IMR-90 (cell line): ENCODE data around the gene TMEM248. TPM values are rescaled to one million over a fixed set of nuclear protein-coding genes. Genes with fewer than 3 reads are reported as not detected.

Experiments
- ATAC-seq: fragments of 200-7000 bp; cut with Tn5 transposase; 2 replicates; pipeline ENCODE4 v1.9.1; 2020; ENCODE audit warnings: low read depth, mild to moderate bottlenecking, moderate library complexity
- BruUV-seq: library from RNA; stranded (reverse); fragments of 400-500 nt; replicated peaks from 2 replicates; lab custom pipeline; 2021; lab: Mats Ljungman, UMichigan
- CTCF ChIA-PET: fragments of 300-600 bp; formaldehyde crosslinking; extraction: SDS; loops from one replicate; lab custom pipeline; 2021; ENCODE audit warnings: antibody characterized with exemption; lab: Yijun Ruan, JAX
- POLR2A ChIA-PET: fragments of 300-600 bp; sonication (Branson Sonifier 250); formaldehyde crosslinking; loops from one replicate; lab custom pipeline; 2022; ENCODE audit warnings: antibody characterized with exemption; ENCODE audit not compliant: unreplicated experiment; lab: Charles Lee
- DNase-seq: peaks from one replicate; pipeline ENCODE4 v3.0.0; 2013
- H2AFZ ChIP-seq: replicated peaks from 2 replicates; pipeline ENCODE3; 2013; ENCODE audit warnings: low read length, mild to moderate bottlenecking; ENCODE audit not compliant: poor library complexity
- H2AK5ac ChIP-seq: 2 replicates; pipeline ENCODE4 v1.6.1; 2013; ENCODE audit warnings: low read depth, low read length, inconsistent platforms
- H2AK9ac ChIP-seq: replicated peaks from 2 replicates; pipeline ENCODE3; 2013; ENCODE audit warnings: mild to moderate bottlenecking, low read depth, low read length, moderate library complexity; ENCODE audit not compliant: poor library complexity
- H2BK120ac ChIP-seq: 2 replicates; pipeline ENCODE4 v1.6.1; 2013; ENCODE audit warnings: low read depth, low read length, inconsistent platforms
- H2BK15ac ChIP-seq: 3 replicates; pipeline ENCODE4 v1.6.1; 2013; ENCODE audit warnings: low read depth, low read length, inconsistent platforms
- H2BK20ac ChIP-seq: 2 replicates; pipeline ENCODE4 v1.6.1; 2013; ENCODE audit warnings: low read depth, mild to moderate bottlenecking, inconsistent platforms, low read length, moderate library complexity
- H2BK5ac ChIP-seq: 2 replicates; pipeline ENCODE4 v1.6.1; 2013; ENCODE audit warnings: mild to moderate bottlenecking, low read depth, low read length, inconsistent platforms; ENCODE audit not compliant: poor library complexity, severe bottlenecking
- H3K14ac ChIP-seq: replicated peaks from 2 replicates; pipeline ENCODE4 v1.6.1; 2013; ENCODE audit warnings: low read depth, low read length, inconsistent platforms
- H3K18ac ChIP-seq: 2 replicates; pipeline ENCODE4 v1.6.1; 2013; ENCODE audit warnings: low read depth, low read length, control low read depth
- H3K23ac ChIP-seq: 2 replicates; pipeline ENCODE4 v1.6.1; 2013; ENCODE audit warnings: low read depth, low read length, inconsistent platforms
- H3K27ac ChIP-seq: 2 replicates; pipeline ENCODE4 v1.5.1; 2013; ENCODE audit warnings: mild to moderate bottlenecking, control low read depth, low read length; ENCODE audit not compliant: insufficient read depth
- H3K27me3 ChIP-seq: 2 replicates; pipeline ENCODE4 v1.6.1; 2013; ENCODE audit warnings: low read length; ENCODE audit not compliant: control insufficient read depth, insufficient read depth
- H3K36me3 ChIP-seq: 2 replicates; pipeline ENCODE4 v1.6.1; 2013; ENCODE audit warnings: low read length, mixed read lengths; ENCODE audit not compliant: control insufficient read depth, insufficient read depth
- H3K4ac ChIP-seq: 2 replicates; pipeline ENCODE4 v1.6.1; 2013; ENCODE audit warnings: low read depth, low read length, inconsistent platforms
- H3K4me1 ChIP-seq: 2 replicates; pipeline ENCODE4 v1.6.1; 2013; ENCODE audit warnings: low read length, mixed read lengths; ENCODE audit not compliant: control insufficient read depth, insufficient read depth
- H3K4me2 ChIP-seq: 2 replicates; pipeline ENCODE4 v1.6.1; 2013; ENCODE audit warnings: low read depth, mild to moderate bottlenecking, control low read depth, low read length, moderate library complexity
- H3K4me3 ChIP-seq: 2 replicates; pipeline ENCODE4 v1.5.1; 2013; ENCODE audit warnings: low read depth, mild to moderate bottlenecking, control low read depth, low read length, moderate library complexity; ENCODE audit not compliant: insufficient read depth
- H3K56ac ChIP-seq: 2 replicates; pipeline ENCODE4 v1.6.1; 2013; ENCODE audit warnings: low read length, inconsistent platforms; ENCODE audit not compliant: insufficient read depth; ENCODE audit errors: extremely low read depth
- H3K79me1 ChIP-seq, 2 experiments: 2 replicates each; pipeline ENCODE4 v1.6.1; 2013; ENCODE audit warnings: low read length in 2 of 2, inconsistent platforms in 1 of 2, low read depth in 1 of 2
- H3K9ac ChIP-seq: 2 replicates; pipeline ENCODE4 v1.6.1; 2013; ENCODE audit warnings: low read depth, low read length, control low read depth
- H3K9me1 ChIP-seq: 2 replicates; pipeline ENCODE4 v1.6.1; 2013; ENCODE audit warnings: low read length, inconsistent platforms; ENCODE audit not compliant: insufficient read depth
- H3K9me3 ChIP-seq: 2 replicates; pipeline ENCODE4 v1.6.1; 2013; ENCODE audit warnings: low read length; ENCODE audit not compliant: control insufficient read depth, insufficient read depth
- H4K20me1 ChIP-seq: 2 replicates; pipeline ENCODE4 v1.6.1; 2013; ENCODE audit warnings: low read length, inconsistent platforms; ENCODE audit not compliant: insufficient read depth
- H4K5ac ChIP-seq: 2 replicates; pipeline ENCODE4 v1.6.1; 2013; ENCODE audit warnings: mild to moderate bottlenecking, low read depth, low read length, control low read depth
- H4K8ac ChIP-seq, 2 experiments: 2 replicates each; pipeline ENCODE4 v1.6.1; 2013; ENCODE audit warnings: low read depth in 2 of 2, low read length in 2 of 2, control low read depth in 1 of 2, inconsistent platforms in 1 of 2
- H4K91ac ChIP-seq: 2 replicates; pipeline ENCODE4 v1.6.1; 2013; ENCODE audit warnings: low read depth, low read length, inconsistent platforms; ENCODE audit not compliant: insufficient read depth
- BHLHE40 ChIP-seq: fragments of 150-350 bp; IDR thresholded peaks from 2 replicates; pipeline ENCODE4 v1.6.1; 2016; ENCODE audit warnings: mild to moderate bottlenecking, low read depth, low read length
- CEBPB ChIP-seq: IDR thresholded peaks from 2 replicates; pipeline ENCODE4 v1.6.1; 2012; ENCODE audit warnings: low read depth, low read length, improper control_type of control experiment
- CHD1 ChIP-seq: IDR thresholded peaks from 2 replicates; pipeline ENCODE4 v1.6.1; 2012; ENCODE audit warnings: low read depth, low read length, improper control_type of control experiment
- CTCF ChIP-seq: conservative IDR thresholded peaks from 2 replicates; pipeline ENCODE4 v1.5.1; 2012; ENCODE audit warnings: mild to moderate bottlenecking, low read depth, low read length, improper control_type of control experiment
- ELK1 ChIP-seq: fragments of 150-350 bp; IDR thresholded peaks from 2 replicates; pipeline ENCODE4 v1.6.1; 2016; ENCODE audit warnings: low read depth, mild to moderate bottlenecking, low read length, moderate library complexity, borderline replicate concordance
- FOS ChIP-seq: fragments of 150-350 bp; IDR thresholded peaks from 2 replicates; pipeline ENCODE4 v1.6.1; 2016; ENCODE audit warnings: low read depth, low read length
- MAFK ChIP-seq: IDR thresholded peaks from 2 replicates; pipeline ENCODE4 v1.6.1; 2012; ENCODE audit warnings: low read depth, low read length, improper control_type of control experiment
- MAZ ChIP-seq: IDR thresholded peaks from 2 replicates; pipeline ENCODE4 v1.6.1; 2012; ENCODE audit warnings: low read depth, mild to moderate bottlenecking, low read length, improper control_type of control experiment, moderate library complexity, borderline replicate concordance
- MXI1 ChIP-seq: IDR thresholded peaks from 2 replicates; pipeline ENCODE4 v1.6.1; 2012; ENCODE audit warnings: low read depth, mild to moderate bottlenecking, low read length, moderate library complexity, borderline replicate concordance
- NFE2L2 ChIP-seq: fragments of 150-350 bp; IDR thresholded peaks from 2 replicates; pipeline ENCODE4 v1.6.1; 2016; ENCODE audit warnings: low read depth, mild to moderate bottlenecking, low read length
- POLR2A ChIP-seq: IDR thresholded peaks from 2 replicates; pipeline ENCODE4 v1.6.1; 2012; ENCODE audit warnings: mild to moderate bottlenecking, low read depth, low read length
- RAD21 ChIP-seq: IDR thresholded peaks from 2 replicates; pipeline ENCODE4 v1.6.1; 2012; ENCODE audit warnings: low read length, improper control_type of control experiment
- RCOR1 ChIP-seq: IDR thresholded peaks from 2 replicates; pipeline ENCODE4 v1.6.1; 2012; ENCODE audit warnings: mild to moderate bottlenecking, low read length, improper control_type of control experiment; ENCODE audit not compliant: insufficient replicate concordance
- RFX5 ChIP-seq: IDR thresholded peaks from 2 replicates; pipeline ENCODE4 v1.8.0; 2012; ENCODE audit warnings: low read depth, mild to moderate bottlenecking, low read length, moderate library complexity
- SMC3 ChIP-seq: fragments of 150-350 bp; IDR thresholded peaks from 2 replicates; pipeline ENCODE4 v1.6.1; 2016; ENCODE audit warnings: low read depth, mild to moderate bottlenecking, antibody characterized with exemption, low read length, moderate library complexity
- USF2 ChIP-seq: fragments of 150-350 bp; IDR thresholded peaks from 2 replicates; pipeline ENCODE4 v1.6.1; 2017; ENCODE audit warnings: mild to moderate bottlenecking, antibody characterized with exemption, low read length, low read depth
- WGBS, 2 experiments: methylation state at CpG; one replicate each; pipeline versions ENCODE4 v1.1.5 to v1.1.7; 2013; ENCODE audit warnings: missing lambda C conversion rate in 2 of 2; ENCODE audit not compliant: insufficient read length in 1 of 2; ENCODE audit errors: extremely low coverage in 2 of 2; 5-methylcytosine and 5-hydroxymethylcytosine counted together
- dilution Hi-C: fragments of 300-500 bp; cut with HindIII; formaldehyde crosslinking; loops from one replicate; pipeline ENCODE4 v1.14.3; 2018; ENCODE audit warnings: low sequenced_read_pairs; ENCODE audit not compliant: unreplicated experiment
- in situ Hi-C: fragments of 300-500 bp; cut with MboI; formaldehyde crosslinking; loops from 3 replicates; pipeline ENCODE4 v1.14.3; 2019; ENCODE audit warnings: low sequenced_read_pairs, inconsistent platforms, mixed read lengths
- intact Hi-C: fragments of 100-400 bp; cut with micrococcal nuclease; formaldehyde crosslinking; loops from 2 replicates; pipeline ENCODE4 v1.10.0; 2022
- polyA plus RNA-seq, 3 experiments: library from polyadenylated mRNA; depleted of rRNA; stranded (reverse); fragments of >200 nt; gene quantifications; 2 replicates each; pipeline ENCODE4 v1.2.3, GENCODE V29; 2012; ENCODE audit warnings: low replicate concordance in 1 of 3
- total RNA-seq: library from RNA; depleted of rRNA; stranded (reverse); fragments of >200 nt; gene quantifications from 2 replicates; pipeline ENCODE4 v1.2.3, GENCODE V29; 2012

The TMEM248 gene
- total and polyA plus RNA-seq, 2 of the 4 experiments (the other 2 are of a cell fraction) = 103 to 175 TPM

GRCh38 chr7:66946545-66946944 is 25.5 kb downstream of the TMEM248 start:
- no peak overlapping the region for H2BK20ac ChIP-seq
- intact Hi-C loops (no loop called here), dilution Hi-C loops (no loop called here), in situ Hi-C loops (no loop called here)
- no peak for DNase-seq
- no peak overlapping the region for H3K56ac ChIP-seq
- no peak overlapping the region for H3K4ac ChIP-seq
- H3K18ac ChIP-seq = no peak overlapping the region
- TF ChIP-seq MAFK = no peak
- no peak for TF ChIP-seq SMC3
- no peak for TF ChIP-seq CEBPB
- no peak for TF ChIP-seq CTCF
- TF ChIP-seq FOS = no peak
- no peak for TF ChIP-seq RAD21
- no peak for TF ChIP-seq RCOR1
- TF ChIP-seq ELK1 = no peak
- no peak for TF ChIP-seq MXI1
- no peak for TF ChIP-seq RFX5
- no peak for TF ChIP-seq BHLHE40
- no peak for TF ChIP-seq MAZ
- no peak for TF ChIP-seq POLR2A
- TF ChIP-seq CHD1 = no peak
- TF ChIP-seq NFE2L2 = no peak
- TF ChIP-seq USF2 = no peak
- no peaks in the 10 kb centered on the region for H3K4me1 ChIP-seq
- H3K9me1 ChIP-seq = no peaks in the 10 kb centered on the region
- H3K4me2 ChIP-seq = no peak overlapping the region
- no peak overlapping the region for H2AFZ ChIP-seq
- H3K4me3 ChIP-seq = no peak overlapping the region
- H3K9me3 ChIP-seq = no peaks in the 10 kb centered on the region
- peaks cover 28 to 40% of the 10 kb centered on the region in 2 experiments for H3K79me1 ChIP-seq
- no peak overlapping the region for H4K91ac ChIP-seq
- H3K9ac ChIP-seq = no peak overlapping the region
- H3K27ac ChIP-seq = no peak overlapping the region
- peaks cover 6% of the 10 kb centered on the region; the same call in 1 of the 2 replicates for H4K20me1 ChIP-seq
- no peak overlapping the region for H2BK120ac ChIP-seq
- H2AK5ac ChIP-seq = no peak overlapping the region
- H3K14ac ChIP-seq = no peak overlapping the region
- no CpG with 5 or more reads among the region's 2 CpGs for WGBS, 2 experiments
- peaks cover 50% of the 10 kb centered on the region for H3K36me3 ChIP-seq
- no peak for ATAC-seq
- no peak overlapping the region for H4K8ac ChIP-seq
- POLR2A ChIA-PET = no interaction called here
- H2BK5ac ChIP-seq = no peak overlapping the region
- H2BK15ac ChIP-seq = no peak overlapping the region
- no peak overlapping the region for H2AK9ac ChIP-seq
- H4K5ac ChIP-seq = no peak overlapping the region
- H3K23ac ChIP-seq = no peak overlapping the region
- no peaks in the 10 kb centered on the region for H3K27me3 ChIP-seq
- CTCF ChIA-PET = no interaction called here
- no TSS peak for BruUV-seq
